ENCODE measurements around the gene DOK7.

The DOK7 gene

GRCh38 chr4:3427134-3427476 is 36.0 kb upstream of the DOK7 start:
- no peak for DNase-seq (ENCODE audit: extremely low read depth, low read depth)
- no peak for TF ChIP-seq CTCF (IDR thresholded peaks at IDR 0.05; ENCODE audit: low read depth, low read length, missing control alignments)
- no peak overlapping the region for H3K4me3 ChIP-seq (replicated peaks; ENCODE audit: low read depth, low read length)

- TF ChIP-seq CTCF (IDR thresholded peaks at IDR 0.05; ENCODE audit: low read depth, low read length, missing control alignments) = no peak
- DNase-seq (ENCODE audit: extremely low read depth, low read depth) = no peak
- no peak overlapping the region for H3K4me3 ChIP-seq (replicated peaks; ENCODE audit: low read depth, low read length)
Observed at GRCh38 chr4:3427706-3428446, 35.2 kb upstream of the DOK7 start.

GRCh38 chr4:3429651-3430050 is 33.5 kb upstream of the DOK7 start:
- TF ChIP-seq CTCF (IDR thresholded peaks at IDR 0.05; ENCODE audit: low read depth, low read length, missing control alignments) = no peak
- DNase-seq (ENCODE audit: extremely low read depth, low read depth) = no peak
- no peak overlapping the region for H3K4me3 ChIP-seq (replicated peaks; ENCODE audit: low read depth, low read length)

GRCh38 chr4:3430524-3430923 is 32.6 kb upstream of the DOK7 start:
- H3K4me3 ChIP-seq (replicated peaks; ENCODE audit: low read depth, low read length) = no peak overlapping the region
- no peak for DNase-seq (ENCODE audit: extremely low read depth, low read depth)
- no peak for TF ChIP-seq CTCF (IDR thresholded peaks at IDR 0.05; ENCODE audit: low read depth, low read length, missing control alignments)

GRCh38 chr4:3431446-3431993 is 31.6 kb upstream of the DOK7 start:
- TF ChIP-seq CTCF (IDR thresholded peaks at IDR 0.05; ENCODE audit: low read depth, low read length, missing control alignments) = no peak
- DNase-seq (ENCODE audit: extremely low read depth, low read depth) = no peak
- no peak overlapping the region for H3K4me3 ChIP-seq (replicated peaks; ENCODE audit: low read depth, low read length)

GRCh38 chr4:3432381-3432790 is 30.7 kb upstream of the DOK7 start:
- no peak for TF ChIP-seq CTCF (IDR thresholded peaks at IDR 0.05; ENCODE audit: low read depth, low read length, missing control alignments)
- H3K4me3 ChIP-seq (replicated peaks; ENCODE audit: low read depth, low read length) = no peak overlapping the region
- no peak for DNase-seq (ENCODE audit: extremely low read depth, low read depth)

All from HFF-Myc (cell line).